RWPE1 (cell line): ENCODE measurements around the gene CDK19.
A peak's percentile ranks its signal among the peaks of the same experiment; 100 is the strongest.

ENCODE experiments used
- CTCF ChIA-PET: fragments of 350-600 bp; sonication (Branson Sonifier 250); formaldehyde crosslinking; extraction: SDS; loops from one replicate; lab custom pipeline; 2021; lab: Yijun Ruan, JAX
- POLR2A ChIA-PET: fragments of 400-600 bp; formaldehyde crosslinking; extraction: SDS; loops from one replicate; lab custom pipeline; 2020; ENCODE audit warnings: antibody characterized with exemption; ENCODE audit not compliant: low non-redundant PET; lab: Yijun Ruan, JAX
- DNase-seq: peaks from one replicate; pipeline ENCODE4 v3.0.0; 2012; ENCODE audit warnings: low spot score
- H3K27ac ChIP-seq: fragments of 450-650 bp; 2 replicates; pipeline ENCODE4 v1.5.1; 2017
- CTCF ChIP-seq: fragments of 450-650 bp; conservative IDR thresholded peaks from 2 replicates; pipeline ENCODE4 v1.5.1; 2017; ENCODE audit warnings: low read depth, mild to moderate bottlenecking

The CDK19 gene

GRCh38 chr6:110690106-110690654 is 125.1 kb downstream of the CDK19 start:
- ChIA-PET CTCF (interaction anchor here (0.6 kb wide), 1 partner anchor 28 kb away, joined by 4 read pairs; no protein-coding TSS in a partner anchor), POLR2A (no interaction called here)
- no peak for TF ChIP-seq CTCF
- DNase-seq, result no peak
- H3K27ac ChIP-seq, result no peak overlapping the region

GRCh38 chr6:110689275-110689935 is 125.9 kb downstream of the CDK19 start:
- no peak for TF ChIP-seq CTCF
- CTCF ChIA-PET, result interaction anchor here (1.0 kb wide), 2 partner anchors 21 to 37 kb away, joined by 3 read pairs; no protein-coding TSS in a partner anchor
- no peak for DNase-seq
- peak overlapping the region; percentile 38 for H3K27ac ChIP-seq
- POLR2A ChIA-PET, result no interaction called here

- no peak for TF ChIP-seq CTCF
- H3K27ac ChIP-seq, result peak overlapping the region; percentile 38
- DNase-seq, result no peak
- POLR2A ChIA-PET, result no interaction called here
- CTCF ChIA-PET, result interaction anchor here (1.0 kb wide), 2 partner anchors 22 to 38 kb away, joined by 3 read pairs; no protein-coding TSS in a partner anchor
Observed at GRCh38 chr6:110688661-110689268, 126.5 kb downstream of the CDK19 start.

- ChIA-PET POLR2A (no interaction called here), CTCF (interaction anchor here (0.6 kb wide), 2 partner anchors 52 to 1624 kb away, joined by 4 to 6 read pairs; no protein-coding TSS in a partner anchor)
- no peak for TF ChIP-seq CTCF
- no peak overlapping the region for H3K27ac ChIP-seq
- DNase-seq, result no peak
Observed at GRCh38 chr6:110687326-110687725, 127.9 kb downstream of the CDK19 start.

GRCh38 chr6:110683241-110683640 is 132.0 kb downstream of the CDK19 start:
- no peak overlapping the region for H3K27ac ChIP-seq
- DNase-seq, result no peak
- TF ChIP-seq CTCF, result no peak
- ChIA-PET POLR2A (interaction anchor here (0.8 kb wide), 1 partner anchor 191 kb away, joined by 9 read pairs; the partner anchor contains the start of gene AMD1), CTCF (interaction anchor here (0.6 to 2.3 kb wide), 7 partner anchors 9 to 1058 kb away, joined by 3 to 7 read pairs (median 5); partner anchors contain the start of gene CDK19)

GRCh38 chr6:110682460-110682853 is 132.8 kb downstream of the CDK19 start:
- DNase-seq, result peak; percentile 52
- ChIA-PET CTCF (interaction anchor here (0.6 to 2.3 kb wide), 21 partner anchors 8 to 1057 kb away, joined by 3 to 7 read pairs (median 4); partner anchors contain the start of genes CDK19 and RPF2), POLR2A (interaction anchor here (1.0 kb wide), 1 partner anchor 192 kb away, joined by 3 read pairs; no protein-coding TSS in a partner anchor)
- TF ChIP-seq CTCF, result peak; percentile 69
- H3K27ac ChIP-seq, result no peak overlapping the region
